K562 (cell line): Measurements from ENCODE around the gene DHX57. TPM values are rescaled to one million over a fixed set of nuclear protein-coding genes. Genes with fewer than 3 reads are reported as not detected.
A peak's percentile ranks its signal among the peaks of the same experiment; 100 is the strongest.

Source experiments
- ATF1 ChIP-seq, 2 experiments: fragments of 450-650 bp in 1 of 2; IDR thresholded peaks; 2 replicates each; pipeline ENCODE4 v1.6.1; 2016; ENCODE audit warnings: missing compliant biosample characterization in 1 of 2, missing genetic modification characterization in 1 of 2
- HSF4 ChIP-seq: fragments of 250-450 bp; sonication (Bioruptor Pico); IDR thresholded peaks from 2 replicates; pipeline ENCODE4 v2.1.2; 2022; ENCODE audit warnings: mild to moderate bottlenecking, moderate library complexity, borderline replicate concordance
- ZFP36 ChIP-seq: fragments of 150-350 bp; IDR thresholded peaks from 2 replicates; pipeline ENCODE4 v1.6.1; 2018; ENCODE audit warnings: low read length, low read depth; ENCODE audit not compliant: partially characterized antibody
- ZNF830 ChIP-seq: fragments of 250-450 bp; sonication (Bioruptor Pico); IDR thresholded peaks from 2 replicates; pipeline ENCODE4 v1.5.0; 2021; ENCODE audit warnings: mild to moderate bottlenecking
- polyA plus RNA-seq, 8 experiments: library from polyadenylated mRNA; depleted of rRNA in 4 of 8; stranded (reverse) in 5 of 8; unstranded in 3 of 8; fragments of >200 nt; fragmentation: Nextera tagmentation in 2 of 8; fragmentation: Illumina TruSeq in 1 of 8; extraction: Ambion mirVana in 2 of 8; extraction: Trizol in 1 of 8; gene quantifications; 2 replicates each; pipeline versions ENCODE4 v1.2.1 to v1.2.3, GENCODE V29; 2011 to 2014; ENCODE audit warnings: inconsistent platforms in 1 of 8, missing spikeins in 1 of 8
- total RNA-seq, 7 experiments: library from RNA; depleted of rRNA in 6 of 7; stranded (reverse); fragments of >200 nt in 6 of 7; fragmentation: Illumina TruSeq in 2 of 7; extraction: Trizol in 2 of 7; gene quantifications; 2 replicates each; pipeline versions ENCODE4 v1.2.1 to v1.2.3, GENCODE V29; 2011 to 2021; ENCODE audit warnings: low replicate concordance in 1 of 7
- TF ChIP-seq, protein P1 (sequence below), 2 experiments: IDR thresholded peaks in 1 of 2; conservative IDR thresholded peaks in 1 of 2; 2 replicates each; pipeline ENCODE4 v1.6.1; 2016; ENCODE audit warnings: low read depth in 2 of 2, mild to moderate bottlenecking in 1 of 2, missing compliant biosample characterization in 1 of 2, missing genetic modification characterization in 1 of 2, moderate library complexity in 1 of 2
- TF ChIP-seq, protein P2 (sequence below): fragments of 250-450 bp; sonication (Bioruptor Pico); IDR thresholded peaks from 2 replicates; pipeline ENCODE4 v1.8.0; 2022; ENCODE audit warnings: moderate library complexity, mild to moderate bottlenecking, inconsistent platforms
- TF ChIP-seq, protein P3 (sequence below): fragments of 450-650 bp; IDR thresholded peaks from 2 replicates; pipeline ENCODE4 v1.6.1; 2017; ENCODE audit warnings: antibody characterized with exemption, mild to moderate bottlenecking
- TF ChIP-seq, protein P4 (sequence below): fragments of 450-650 bp; IDR thresholded peaks from 2 replicates; pipeline ENCODE4 v1.6.1; 2016; ENCODE audit warnings: mild to moderate bottlenecking

Gene DHX57
- total and polyA plus RNA-seq, 9 of the 15 experiments (the other 6 are each of a cell fraction or from before 2014, with no cell fraction given): 7.4 to 23.6 (median 17.9) TPM

DNA sequence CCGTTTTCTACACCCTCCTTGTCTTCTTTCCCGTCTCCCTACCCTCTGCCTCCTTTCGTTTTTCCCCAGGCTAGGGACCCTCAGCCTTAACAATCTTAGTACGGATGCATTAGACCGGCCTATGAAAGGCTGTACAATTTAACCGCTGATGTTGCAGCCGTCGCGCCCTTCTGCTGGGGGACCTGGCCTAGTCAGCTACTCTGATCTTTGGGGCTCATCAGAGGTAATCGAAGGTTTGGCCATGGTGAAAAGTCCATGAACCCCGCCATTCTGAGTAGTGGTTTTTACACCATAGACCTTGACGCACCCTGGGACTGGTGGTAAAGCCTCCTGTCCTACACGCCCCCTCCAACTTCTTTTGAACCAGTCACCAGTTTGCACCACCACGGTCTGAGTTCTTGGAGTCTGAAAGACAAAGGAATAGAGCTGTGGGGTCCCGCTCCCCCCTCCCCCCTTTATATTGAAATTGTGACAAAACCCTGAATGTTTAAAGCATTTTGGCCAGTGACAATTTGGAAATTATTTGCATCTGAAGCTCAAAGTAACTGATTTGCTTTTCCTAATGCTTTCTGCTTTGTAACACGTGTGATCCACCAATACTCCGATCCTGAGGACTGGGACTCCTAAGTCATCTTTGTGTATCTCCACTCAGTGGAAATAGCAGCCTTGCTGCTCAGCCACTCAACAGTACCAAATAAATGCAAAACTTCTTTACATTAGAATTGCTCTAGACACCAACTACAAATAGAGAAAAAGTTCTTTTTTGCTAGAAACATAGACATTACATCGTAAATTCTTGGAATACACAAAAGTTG lies 123.9 kb downstream of the DHX57 start (continued):
- TF ChIP-seq, protein P1, sequence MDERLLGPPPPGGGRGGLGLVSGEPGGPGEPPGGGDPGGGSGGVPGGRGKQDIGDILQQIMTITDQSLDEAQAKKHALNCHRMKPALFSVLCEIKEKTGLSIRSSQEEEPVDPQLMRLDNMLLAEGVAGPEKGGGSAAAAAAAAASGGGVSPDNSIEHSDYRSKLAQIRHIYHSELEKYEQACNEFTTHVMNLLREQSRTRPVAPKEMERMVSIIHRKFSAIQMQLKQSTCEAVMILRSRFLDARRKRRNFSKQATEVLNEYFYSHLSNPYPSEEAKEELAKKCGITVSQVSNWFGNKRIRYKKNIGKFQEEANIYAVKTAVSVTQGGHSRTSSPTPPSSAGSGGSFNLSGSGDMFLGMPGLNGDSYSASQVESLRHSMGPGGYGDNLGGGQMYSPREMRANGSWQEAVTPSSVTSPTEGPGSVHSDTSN (CRISPR knock-in tag; IDR thresholded peaks at IDR 0.05; ENCODE audit: low read depth): no peak
- TF ChIP-seq, protein P1 (tag; conservative IDR thresholded peaks at IDR 0.05; ENCODE audit: low read depth): no peak
- TF ChIP-seq, protein P2, sequence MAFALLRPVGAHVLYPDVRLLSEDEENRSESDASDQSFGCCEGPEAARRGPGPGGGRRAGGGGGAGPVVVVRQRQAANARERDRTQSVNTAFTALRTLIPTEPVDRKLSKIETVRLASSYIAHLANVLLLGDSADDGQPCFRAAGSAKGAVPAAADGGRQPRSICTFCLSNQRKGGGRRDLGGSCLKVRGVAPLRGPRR (CRISPR knock-in tag): no peak
- TF ChIP-seq ZFP36 (peak; percentile 1), ATF1 (CRISPR knock-in tag; IDR thresholded peaks at IDR 0.05) (no peak), ATF1 (tag; IDR thresholded peaks at IDR 0.05) (0 out of 2 replicates have a peak, but pooled peaks have one; percentile 58), ZNF830 (0 out of 2 replicates have a peak, but pooled peaks have one; percentile 20), HSF4 (CRISPR knock-in tag) (0 out of 2 replicates have a peak, but pooled peaks have one; percentile 20)
- TF ChIP-seq, protein P3, sequence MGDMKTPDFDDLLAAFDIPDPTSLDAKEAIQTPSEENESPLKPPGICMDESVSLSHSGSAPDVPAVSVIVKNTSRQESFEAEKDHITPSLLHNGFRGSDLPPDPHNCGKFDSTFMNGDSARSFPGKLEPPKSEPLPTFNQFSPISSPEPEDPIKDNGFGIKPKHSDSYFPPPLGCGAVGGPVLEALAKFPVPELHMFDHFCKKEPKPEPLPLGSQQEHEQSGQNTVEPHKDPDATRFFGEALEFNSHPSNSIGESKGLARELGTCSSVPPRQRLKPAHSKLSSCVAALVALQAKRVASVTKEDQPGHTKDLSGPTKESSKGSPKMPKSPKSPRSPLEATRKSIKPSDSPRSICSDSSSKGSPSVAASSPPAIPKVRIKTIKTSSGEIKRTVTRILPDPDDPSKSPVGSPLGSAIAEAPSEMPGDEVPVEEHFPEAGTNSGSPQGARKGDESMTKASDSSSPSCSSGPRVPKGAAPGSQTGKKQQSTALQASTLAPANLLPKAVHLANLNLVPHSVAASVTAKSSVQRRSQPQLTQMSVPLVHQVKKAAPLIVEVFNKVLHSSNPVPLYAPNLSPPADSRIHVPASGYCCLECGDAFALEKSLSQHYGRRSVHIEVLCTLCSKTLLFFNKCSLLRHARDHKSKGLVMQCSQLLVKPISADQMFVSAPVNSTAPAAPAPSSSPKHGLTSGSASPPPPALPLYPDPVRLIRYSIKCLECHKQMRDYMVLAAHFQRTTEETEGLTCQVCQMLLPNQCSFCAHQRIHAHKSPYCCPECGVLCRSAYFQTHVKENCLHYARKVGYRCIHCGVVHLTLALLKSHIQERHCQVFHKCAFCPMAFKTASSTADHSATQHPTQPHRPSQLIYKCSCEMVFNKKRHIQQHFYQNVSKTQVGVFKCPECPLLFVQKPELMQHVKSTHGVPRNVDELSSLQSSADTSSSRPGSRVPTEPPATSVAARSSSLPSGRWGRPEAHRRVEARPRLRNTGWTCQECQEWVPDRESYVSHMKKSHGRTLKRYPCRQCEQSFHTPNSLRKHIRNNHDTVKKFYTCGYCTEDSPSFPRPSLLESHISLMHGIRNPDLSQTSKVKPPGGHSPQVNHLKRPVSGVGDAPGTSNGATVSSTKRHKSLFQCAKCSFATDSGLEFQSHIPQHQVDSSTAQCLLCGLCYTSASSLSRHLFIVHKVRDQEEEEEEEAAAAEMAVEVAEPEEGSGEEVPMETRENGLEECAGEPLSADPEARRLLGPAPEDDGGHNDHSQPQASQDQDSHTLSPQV: peak; percentile 73
- TF ChIP-seq, protein P4, sequence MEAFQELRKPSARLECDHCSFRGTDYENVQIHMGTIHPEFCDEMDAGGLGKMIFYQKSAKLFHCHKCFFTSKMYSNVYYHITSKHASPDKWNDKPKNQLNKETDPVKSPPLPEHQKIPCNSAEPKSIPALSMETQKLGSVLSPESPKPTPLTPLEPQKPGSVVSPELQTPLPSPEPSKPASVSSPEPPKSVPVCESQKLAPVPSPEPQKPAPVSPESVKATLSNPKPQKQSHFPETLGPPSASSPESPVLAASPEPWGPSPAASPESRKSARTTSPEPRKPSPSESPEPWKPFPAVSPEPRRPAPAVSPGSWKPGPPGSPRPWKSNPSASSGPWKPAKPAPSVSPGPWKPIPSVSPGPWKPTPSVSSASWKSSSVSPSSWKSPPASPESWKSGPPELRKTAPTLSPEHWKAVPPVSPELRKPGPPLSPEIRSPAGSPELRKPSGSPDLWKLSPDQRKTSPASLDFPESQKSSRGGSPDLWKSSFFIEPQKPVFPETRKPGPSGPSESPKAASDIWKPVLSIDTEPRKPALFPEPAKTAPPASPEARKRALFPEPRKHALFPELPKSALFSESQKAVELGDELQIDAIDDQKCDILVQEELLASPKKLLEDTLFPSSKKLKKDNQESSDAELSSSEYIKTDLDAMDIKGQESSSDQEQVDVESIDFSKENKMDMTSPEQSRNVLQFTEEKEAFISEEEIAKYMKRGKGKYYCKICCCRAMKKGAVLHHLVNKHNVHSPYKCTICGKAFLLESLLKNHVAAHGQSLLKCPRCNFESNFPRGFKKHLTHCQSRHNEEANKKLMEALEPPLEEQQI: 0 out of 2 replicates have a peak, but pooled peaks have one; percentile 29
